GM23248 (cell line): ENCODE results near the gene SIGLEC1.

Experiments
- EZH2 ChIP-seq: fragments of 200-600 bp; sonication (generic); IDR thresholded peaks from 2 replicates; pipeline ENCODE4 v1.6.1; 2018; ENCODE audit warnings: antibody characterized with exemption, mild to moderate bottlenecking; ENCODE audit not compliant: insufficient read depth, poor library complexity, severe bottlenecking
- EZH2phosphoT487 ChIP-seq: fragments of 200-600 bp; sonication (generic); IDR thresholded peaks from 2 replicates; pipeline ENCODE4 v1.6.1; 2018; ENCODE audit warnings: antibody characterized with exemption, moderate library complexity, mild to moderate bottlenecking, low read depth; ENCODE audit not compliant: insufficient read depth

- TF ChIP-seq EZH2 (no peak), EZH2phosphoT487 (no peak)
These were observed 48.5 kb downstream of the SIGLEC1 start for GRCh38 chr20:3663858-3664257.
